NCI-H187 treated with DMSO at 0.1 percent for 48 hours (cell line): Measurements from ENCODE around the gene ULK4.
"Not testable (repeated sequence)": the region's sequence is repeated elsewhere in the genome, so short reads cannot be mapped to it uniquely, and the experiment has no call there.

Source experiments
- DNase-seq: peaks from one replicate; lab custom pipeline; 2025; lab: John Stamatoyannopoulos, UW

The ULK4 gene

DNA sequence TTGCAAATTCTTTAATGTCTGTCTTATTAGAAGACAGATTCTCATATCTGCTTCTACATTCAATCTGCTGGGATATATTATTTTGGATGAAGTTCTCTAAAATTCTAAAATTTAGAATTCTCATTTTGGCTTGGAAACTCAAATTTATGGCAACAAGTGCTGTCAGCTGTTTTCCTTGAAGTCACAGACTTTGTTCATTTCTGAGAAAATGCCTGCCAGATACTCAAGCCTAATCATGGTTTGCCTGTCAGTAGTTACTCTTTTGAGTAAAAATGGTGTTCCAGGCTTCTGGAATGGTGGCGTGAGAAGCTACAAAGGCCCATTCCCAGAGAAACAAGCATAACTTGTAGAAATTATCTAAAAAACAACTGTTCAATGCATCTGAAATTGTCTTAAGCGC lies 646.8 kb downstream of the ULK4 start:
- no peak for DNase-seq

DNA sequence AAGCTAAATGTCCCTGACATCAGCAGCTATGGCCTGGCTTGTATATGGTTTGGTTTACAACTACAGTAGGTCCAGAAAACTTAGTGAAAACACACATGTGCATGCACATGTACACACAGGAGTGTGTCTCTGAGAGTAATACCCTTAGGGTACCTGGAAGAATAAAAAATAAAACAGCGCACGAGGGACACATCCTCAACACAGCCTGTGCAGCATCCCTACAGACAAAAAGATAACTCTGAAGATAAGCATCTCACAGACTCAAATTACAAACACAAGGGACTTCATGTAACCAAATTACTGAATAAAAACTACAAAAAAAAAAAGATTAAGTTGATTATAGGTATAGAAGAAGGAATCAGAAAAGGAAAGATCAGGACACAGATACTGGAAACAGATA lies 653.8 kb downstream of the ULK4 start:
- no peak for DNase-seq

DNA sequence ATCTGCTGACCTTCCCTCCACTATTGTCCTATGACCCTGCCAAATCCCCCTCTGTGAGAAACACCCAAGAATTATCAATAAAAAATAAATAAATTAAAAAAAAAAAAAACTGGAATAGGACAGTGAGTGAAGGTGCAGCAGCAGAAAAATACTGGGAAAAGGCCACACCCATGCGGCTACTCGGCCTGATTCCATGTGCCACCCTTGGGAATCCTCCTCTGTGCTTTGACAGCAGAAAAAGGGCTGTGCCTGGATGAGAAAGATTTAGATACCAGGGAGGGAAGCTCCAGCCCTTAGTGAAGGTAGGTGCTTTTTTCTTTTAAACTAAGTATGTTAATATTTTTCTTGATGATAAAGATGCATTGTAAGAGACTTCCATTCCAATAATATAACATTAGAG lies 654.8 kb downstream of the ULK4 start:
- DNase-seq: no peak

DNA sequence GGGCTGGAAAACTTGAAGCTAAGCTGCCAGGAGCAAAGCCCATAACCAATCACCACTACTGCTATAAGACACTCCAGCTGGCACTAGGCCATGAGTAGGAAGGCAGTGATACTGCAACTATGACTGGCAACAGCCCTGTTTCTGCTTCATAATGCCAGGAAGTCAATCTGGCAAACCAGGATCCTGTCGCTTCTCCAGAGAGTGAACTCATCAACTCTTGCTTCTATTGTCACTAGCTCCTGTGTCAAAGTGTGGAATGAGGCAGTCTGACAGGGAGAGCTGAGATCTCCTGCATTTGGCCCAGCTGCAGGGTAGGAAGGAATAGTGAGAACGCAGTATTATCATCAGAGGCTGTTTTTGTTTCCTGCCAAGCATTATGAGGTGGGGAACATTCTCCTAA lies 657.3 kb downstream of the ULK4 start:
- DNase-seq: no peak

DNA sequence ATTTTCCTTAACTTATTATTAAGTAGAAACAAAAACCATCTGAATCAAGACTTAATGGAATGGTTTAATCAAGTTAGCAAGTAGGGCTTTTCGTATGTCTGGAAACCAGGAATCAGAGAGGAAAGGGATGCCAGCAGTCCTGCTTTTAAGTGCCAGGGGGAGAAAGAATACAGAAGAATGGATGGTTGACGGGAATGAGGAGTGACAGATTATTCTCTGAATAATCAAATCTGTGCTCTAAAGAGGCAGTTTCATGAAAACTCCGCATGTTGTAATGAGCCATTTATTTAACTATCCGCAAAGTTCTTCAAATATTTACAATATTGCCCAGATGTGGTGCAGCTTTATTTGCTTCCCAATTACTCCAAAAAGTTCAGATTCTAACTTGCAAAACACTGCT lies 659.6 kb downstream of the ULK4 start:
- DNase-seq: no peak

DNA sequence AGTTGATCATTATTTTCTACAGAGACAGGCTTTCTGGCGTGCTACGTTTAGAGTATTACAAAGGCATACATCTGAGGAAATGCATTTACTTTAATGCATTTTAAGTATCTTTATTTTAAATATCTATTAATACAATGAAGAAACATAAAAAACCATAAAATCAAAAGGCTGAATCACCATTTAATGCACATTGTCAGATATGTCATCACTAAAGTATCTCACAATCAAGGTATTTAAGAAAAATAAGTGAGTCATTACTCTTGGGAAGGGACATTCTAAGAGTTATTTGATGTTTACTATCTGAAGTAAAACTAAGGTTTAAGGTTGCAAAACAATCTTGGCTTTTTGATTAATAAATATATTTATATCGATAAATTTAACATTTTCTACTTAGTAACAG lies 660.4 kb downstream of the ULK4 start:
- DNase-seq: no peak

DNA sequence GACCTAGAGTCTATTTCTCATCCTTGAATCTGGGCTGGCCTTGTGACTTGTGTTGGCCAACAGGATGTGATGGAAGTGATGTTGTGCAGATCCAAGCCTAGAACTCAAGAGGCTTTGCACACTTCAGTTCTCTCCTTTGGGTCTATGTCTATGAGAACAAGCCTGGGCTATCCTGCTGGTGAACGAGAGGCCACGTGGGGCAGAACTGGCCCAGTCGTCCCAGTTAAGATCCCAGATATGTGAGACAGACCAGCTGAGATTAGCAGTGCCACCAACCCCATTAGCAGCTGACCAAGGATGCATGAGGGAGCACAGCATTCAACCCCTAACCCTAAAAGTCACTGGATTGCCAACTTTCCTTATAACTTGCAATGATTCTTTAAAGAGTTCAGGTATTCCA lies 662.9 kb downstream of the ULK4 start:
- DNase-seq: no peak

DNA sequence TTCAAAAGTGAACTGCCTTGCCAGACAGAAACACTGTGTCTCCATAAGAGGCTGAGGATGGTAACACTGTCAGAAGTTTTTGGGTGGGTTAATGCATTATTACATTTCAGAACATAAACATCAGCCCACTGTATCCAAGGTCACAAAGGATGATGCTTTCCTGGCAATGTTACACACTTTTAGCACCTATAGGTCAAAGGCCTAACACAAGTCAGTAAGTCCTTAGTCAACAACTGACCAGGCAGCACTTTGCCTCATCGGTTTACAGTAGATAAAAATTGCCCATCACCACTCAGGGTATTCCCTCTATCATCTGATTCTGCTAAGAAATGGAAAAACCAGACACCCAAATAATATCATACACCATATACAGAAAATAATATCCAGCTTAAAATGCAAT lies 664.2 kb downstream of the ULK4 start:
- DNase-seq: no peak

DNA sequence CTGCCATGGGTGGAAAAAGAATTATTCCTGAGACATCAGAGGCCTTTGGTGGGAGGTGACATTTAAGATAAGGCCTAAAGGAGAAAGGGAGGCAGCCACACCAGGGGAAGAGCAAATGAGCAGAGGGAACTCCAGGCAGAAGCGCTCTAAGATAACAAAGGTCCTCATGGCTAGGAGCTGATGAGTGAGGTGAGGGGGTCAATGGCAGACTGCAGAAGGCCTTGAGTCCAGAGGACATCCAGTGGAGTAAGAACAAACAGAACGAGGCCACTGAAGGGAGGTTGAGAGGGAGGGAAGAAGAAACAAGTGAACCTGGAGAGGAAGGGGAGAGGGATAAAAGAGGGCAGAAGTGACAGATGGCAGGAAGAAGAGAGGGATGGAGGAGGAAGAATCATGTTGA lies 665.3 kb downstream of the ULK4 start:
- DNase-seq: no peak

DNA sequence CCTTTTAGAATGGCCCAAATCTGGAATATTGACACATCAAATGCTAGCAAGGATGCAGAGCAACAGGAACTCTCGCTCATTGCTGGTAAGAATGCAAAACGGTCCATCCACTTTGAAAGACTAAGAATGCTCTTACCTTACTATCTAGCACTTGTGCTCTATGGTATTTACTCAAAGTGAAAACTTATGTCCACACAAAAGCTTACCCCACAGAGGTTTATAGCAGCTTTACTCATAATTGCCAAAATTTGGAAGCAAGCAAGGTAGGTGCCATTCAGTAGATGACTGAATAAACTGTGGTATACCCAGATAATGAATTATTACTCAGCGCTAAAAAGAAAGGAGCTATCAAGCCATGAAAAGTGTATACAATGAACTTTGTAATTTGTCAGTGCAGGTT lies 666.2 kb downstream of the ULK4 start:
- DNase-seq: no peak

DNA sequence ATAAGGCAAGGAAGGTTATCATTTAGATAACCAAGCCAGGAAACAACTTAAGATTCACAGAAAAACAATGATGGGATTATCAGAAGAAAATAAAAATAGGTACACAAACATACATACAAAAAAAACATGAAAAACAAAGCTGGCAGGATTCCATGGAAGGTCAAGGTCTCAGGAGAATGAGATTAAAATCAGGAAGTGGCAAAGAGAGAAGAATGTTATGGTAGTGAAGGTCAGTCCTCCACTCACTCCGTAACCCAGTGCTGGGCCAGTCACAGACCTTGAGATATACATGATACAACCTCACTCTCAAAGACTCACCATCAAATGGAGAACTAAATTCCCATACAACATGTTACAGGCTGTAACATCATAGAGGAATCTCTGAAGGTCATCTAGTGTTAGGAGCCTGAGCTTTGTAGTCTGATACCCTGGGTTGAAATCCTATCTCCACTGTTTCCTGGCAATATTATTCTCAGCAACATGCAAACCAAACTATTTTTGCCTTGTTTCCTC lies 668.7 kb downstream of the ULK4 start:
- DNase-seq: no peak

DNA sequence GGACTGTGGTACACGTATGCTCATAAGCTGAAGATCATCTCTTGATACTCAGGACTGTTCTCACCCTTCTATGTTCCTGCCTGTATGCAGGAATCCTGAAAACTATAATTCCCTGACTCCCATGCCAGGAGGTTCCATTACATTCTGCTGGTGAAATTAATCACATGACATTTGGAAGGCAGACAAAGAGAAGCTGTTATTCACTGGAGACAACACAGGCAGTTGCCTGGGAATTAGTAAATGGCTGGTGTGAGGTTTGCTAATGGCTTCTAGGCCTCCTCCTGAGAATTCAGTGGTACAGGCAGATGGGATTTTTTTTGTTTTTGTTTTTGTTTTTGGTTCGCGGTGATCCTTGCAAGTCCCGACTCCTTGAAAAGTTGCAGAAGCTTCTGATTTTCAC lies 671.2 kb downstream of the ULK4 start:
- no peak for DNase-seq

DNA sequence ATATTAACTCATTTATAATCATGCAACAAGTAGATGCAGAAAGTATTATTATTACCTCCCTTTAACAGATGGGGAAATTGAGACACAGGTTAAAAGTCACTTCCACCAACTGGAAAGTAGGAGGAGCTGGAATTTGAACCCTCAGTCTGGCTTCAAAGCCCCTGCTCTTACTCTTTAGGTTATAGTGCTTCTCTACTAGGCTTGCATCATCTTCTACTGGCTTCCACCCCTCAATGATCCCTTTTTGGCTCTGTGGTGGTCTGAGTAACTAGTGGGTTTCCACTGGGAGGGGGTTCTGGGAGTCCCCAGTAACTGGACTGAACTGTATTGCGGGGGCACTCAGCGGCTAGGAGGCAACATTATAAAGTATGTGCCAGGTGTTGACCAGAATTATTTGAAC lies 671.6 kb downstream of the ULK4 start:
- no peak for DNase-seq

DNA sequence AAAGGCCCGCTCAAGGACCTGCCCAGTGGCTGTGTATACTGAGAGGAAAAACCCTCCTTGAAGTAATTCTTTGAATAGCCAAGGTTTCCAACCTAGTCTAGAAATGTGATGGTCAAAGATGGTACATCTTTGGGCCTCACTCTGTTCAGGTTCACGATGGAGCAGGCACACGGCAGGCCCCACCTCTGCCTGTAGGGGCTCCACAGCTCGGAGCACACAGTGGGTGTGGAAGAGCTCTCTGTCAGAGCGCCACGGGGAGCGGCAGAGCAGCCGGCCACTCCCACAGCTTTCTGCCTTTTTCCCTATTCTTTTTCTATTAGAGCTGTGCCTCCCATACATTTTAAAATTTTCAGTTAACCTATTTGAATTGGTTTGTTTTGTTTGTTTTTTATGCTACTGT lies 673.1 kb downstream of the ULK4 start:
- no peak for DNase-seq

DNA sequence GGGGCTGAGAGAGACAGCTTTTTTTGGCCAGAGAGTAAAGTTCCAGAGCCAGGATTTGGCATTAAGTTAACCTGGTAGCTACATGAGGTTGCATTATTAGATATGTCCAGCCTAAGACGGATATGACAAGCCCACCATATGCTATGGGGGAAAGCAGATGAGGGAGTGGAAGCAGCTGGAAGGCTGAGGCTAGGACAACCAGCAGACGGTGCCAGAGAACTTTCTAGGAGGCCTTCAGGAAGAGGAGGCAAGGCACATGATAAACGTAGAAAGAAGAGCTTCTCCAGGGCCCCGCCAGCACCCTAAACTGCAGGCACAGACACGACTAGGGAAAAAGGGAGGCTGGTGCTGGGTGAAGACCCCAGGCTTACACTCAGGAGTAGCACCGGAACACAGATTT lies 675.6 kb downstream of the ULK4 start:
- DNase-seq: no peak

DNA sequence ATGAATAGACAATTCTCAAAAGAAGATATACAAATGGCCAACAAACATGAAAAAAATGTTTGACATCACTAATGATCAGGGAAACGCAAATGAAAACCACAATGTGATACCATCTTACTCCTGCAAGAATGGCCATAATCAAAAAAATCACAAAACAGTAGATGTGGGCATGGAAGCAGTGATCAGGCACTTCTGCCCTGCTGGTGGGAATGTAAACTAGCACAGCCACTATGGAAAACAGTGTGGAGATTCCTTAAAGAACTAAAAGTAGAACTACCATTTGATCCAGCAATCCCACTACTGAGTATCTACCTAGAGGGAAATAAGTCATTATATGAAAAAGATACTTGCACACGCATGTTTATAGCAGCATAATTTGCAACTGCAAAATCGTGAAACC lies 677.0 kb downstream of the ULK4 start:
- DNase-seq: not testable (repeated sequence)

DNA sequence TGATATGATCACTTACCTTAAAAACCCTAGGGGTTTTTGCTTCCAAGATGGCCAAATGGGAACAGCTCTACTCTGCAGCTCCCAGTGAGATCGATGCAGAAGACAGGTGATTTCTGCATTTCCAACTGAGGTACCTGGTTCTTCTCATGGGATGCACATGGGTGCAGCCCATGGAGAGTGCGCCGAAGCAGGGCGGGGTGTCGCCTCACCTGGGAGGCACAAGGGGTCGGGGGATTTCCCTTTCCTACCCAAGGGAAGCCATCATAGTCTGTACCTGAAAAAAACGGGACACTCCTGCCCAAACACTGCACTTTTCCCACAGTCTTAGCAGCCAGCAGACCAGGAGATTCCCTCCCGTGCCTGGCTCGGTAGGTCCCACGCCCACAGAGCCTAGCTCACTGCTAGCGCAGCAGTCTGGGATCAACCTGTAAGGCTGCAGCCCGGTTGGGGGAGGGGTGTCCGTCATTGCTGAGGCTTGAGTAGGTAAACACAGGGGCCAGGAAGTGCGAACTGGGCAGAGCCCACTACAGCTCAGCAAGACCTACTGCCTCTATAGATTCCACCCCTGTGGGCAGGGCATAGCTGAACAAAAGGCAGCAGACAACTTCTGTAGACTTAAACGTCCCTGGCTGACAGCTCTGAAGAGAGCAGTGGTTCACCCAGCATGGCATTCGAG lies 684.0 kb downstream of the ULK4 start:
- no peak for DNase-seq

DNA sequence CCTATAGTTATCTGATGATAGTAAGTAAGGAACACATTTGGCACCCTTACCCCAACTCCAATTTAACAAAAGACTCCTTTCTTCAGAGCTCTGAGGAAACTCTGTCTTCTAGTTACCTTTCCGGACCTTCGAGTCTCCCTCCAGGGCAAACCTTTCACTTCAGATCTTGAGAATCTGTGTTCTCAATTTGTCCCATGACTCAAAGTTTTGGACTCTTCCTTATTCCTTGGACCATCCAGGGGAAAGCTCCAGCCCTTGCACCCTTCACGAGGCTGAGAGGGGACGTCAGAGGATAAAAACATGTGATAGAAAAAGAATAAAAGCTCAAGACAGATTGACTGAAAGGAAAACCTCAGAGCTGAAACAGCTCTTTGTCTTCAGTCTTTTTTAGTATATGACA lies 685.7 kb downstream of the ULK4 start:
- no peak for DNase-seq

DNA sequence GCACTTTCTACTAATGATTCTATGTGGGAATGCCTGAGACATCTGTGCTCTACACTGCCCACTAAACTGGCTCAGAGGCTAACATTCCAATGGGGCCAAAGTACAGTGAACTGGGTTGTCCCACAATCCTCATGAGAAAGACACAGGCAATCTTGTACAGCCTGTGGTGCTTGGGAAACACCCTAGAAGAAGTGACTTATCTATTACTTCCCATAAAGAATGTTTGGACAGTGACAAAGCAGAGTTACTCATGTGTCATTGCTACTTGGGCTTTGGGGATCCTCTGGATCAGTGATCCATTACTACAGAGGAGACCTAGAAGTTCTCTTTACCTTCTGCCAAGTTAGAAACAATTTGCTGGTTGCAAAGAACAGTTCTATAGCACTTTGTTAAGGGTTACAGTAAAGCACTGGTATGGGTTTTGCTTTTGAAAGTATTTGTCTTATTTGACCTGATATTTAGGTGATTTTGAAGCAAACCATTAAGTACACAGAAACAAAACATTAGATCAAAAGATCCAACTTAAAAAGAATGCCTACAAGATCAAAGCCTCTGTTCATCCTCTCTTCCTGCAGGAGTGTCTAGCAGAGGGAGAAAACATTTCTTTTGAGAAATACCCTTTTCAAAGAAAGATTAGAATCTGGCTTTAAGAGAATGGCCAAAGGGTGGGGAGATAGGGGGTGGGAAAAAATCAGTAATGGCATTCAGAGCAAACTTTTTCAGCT lies 686.8 kb downstream of the ULK4 start:
- DNase-seq: no peak

DNA sequence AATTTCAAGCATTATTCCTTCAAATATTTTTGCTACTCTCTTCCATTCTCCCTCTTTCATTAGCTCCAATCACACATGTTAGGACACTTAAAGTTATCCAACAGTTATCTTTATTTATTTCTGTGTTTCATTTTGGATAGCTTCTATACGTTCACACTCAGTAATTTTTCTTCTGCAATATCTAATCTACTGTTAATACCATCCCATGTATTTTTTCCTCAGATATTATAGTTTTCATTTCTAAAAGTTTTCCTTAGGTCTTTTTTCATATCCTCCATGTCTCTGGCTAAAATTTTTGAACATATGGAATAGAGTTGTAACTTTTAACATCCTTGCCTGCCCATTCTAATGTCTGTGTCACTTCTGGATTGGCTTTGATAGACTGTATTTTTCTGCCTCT lies 689.2 kb downstream of the ULK4 start:
- DNase-seq: no peak

DNA sequence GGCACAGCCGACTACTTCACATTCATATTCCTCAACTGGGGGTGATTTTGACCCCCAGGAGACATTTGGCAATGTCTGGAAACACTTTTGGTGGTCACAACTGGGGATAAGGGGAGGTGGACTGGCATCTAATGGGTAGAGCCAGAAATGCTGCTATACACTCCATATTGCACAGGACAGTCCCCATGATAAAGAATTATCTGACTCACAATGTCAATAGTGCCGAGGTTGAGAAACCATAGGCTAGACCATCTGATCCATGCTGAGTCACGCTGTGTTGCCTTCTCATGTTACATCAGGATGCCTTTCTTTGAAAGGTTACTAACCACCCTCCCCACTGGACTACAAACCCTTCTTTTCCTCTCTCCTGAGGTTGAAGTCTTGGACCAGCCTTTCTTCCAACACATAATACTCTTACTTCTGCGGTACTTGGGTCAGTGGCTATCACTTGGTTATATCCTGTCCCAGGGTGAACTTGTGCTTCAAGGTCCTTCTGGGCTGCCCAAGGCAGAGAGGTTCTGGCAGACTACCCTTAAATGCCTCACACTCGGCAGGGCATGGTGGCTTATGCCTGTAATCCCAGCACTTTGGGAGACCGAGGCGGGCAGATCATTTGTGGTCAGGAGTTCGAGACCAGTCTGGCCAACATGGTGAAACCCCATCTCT lies 693.8 kb downstream of the ULK4 start:
- no peak for DNase-seq

DNA sequence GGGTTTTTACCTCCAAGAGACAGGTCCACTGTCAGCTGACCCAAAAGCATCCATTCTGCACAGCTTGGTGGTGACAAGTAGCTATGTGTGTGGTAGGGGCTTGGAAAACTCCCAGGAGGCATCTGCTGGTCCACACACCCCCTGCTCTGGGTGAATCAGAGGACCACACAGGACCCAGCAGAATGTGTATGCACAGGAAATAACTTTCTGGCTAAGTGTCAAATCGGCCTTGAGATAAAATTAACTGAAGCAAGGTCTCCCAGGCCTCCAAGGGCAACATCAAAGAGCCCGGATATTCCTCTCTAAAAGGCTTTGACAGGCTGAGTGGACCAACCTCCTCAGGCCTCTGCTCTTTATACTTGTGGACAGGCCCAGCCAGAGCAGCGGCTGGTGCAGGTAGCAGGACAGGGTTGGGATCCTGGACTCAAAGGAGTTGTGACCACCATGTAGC lies 696.1 kb downstream of the ULK4 start:
- DNase-seq: no peak

DNA sequence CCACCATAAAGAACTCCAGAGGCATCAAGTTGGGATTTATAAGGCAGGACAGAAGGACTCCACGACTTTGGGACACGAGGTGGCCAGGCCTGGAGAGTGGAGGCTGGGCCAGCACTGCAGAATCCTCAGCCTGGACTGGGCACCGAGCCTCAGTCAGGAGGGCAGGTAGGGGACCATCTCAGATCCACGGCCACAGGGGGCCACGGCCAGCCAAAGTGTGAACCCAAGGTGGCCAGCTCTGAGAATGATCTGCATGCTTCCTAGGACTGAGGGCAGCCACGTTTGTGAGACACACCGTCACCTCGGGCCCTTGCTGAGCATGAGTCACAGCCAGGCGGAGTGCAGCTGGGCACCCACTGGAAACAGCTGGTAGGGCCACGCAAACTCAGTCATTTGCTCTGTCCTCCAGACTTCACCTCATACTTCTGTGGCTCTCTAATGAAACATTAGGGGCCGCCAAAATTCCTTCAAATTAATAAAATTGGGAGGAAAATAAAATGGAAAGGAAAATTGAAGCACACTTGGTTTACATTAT lies 696.8 kb downstream of the ULK4 start:
- no peak for DNase-seq
